HG02970 (cell line): ENCODE data around the gene NHERF2.

ENCODE experiments used
- ATAC-seq: cut with Tn5 transposase; IDR thresholded peaks from one replicate; pipeline ENCODE4 v1.9.1; 2021; ENCODE audit warnings: mild to moderate bottlenecking, moderate library complexity, moderate number of reproducible peaks; ENCODE audit not compliant: unreplicated experiment, low FRiP score

The NHERF2 gene

DNA sequence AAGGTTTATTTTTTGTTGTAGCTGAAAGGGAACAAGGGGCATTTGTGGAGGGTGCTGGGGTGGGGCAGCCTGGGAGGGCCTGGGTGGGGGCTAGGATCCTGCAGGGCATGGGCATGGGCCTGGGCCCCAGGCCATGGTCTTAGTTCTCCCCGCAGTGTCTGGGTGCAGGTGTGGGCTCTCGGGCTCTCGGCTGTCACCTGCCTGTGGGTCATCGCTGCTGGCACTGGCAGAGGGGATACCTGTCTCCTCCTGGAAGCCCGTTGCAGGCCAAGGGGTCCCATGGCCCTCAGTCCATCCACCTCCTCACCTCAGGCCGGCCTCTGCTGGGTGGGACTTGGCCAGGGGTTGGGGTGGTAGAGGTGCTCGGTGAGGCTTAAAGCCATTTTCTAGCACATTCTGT, 51.4 kb downstream of the NHERF2 start:
- ATAC-seq: no peak

- no peak for ATAC-seq
Observed at GRCh38 chr16:2078691-2079090, 52.0 kb downstream of the NHERF2 start.

DNA sequence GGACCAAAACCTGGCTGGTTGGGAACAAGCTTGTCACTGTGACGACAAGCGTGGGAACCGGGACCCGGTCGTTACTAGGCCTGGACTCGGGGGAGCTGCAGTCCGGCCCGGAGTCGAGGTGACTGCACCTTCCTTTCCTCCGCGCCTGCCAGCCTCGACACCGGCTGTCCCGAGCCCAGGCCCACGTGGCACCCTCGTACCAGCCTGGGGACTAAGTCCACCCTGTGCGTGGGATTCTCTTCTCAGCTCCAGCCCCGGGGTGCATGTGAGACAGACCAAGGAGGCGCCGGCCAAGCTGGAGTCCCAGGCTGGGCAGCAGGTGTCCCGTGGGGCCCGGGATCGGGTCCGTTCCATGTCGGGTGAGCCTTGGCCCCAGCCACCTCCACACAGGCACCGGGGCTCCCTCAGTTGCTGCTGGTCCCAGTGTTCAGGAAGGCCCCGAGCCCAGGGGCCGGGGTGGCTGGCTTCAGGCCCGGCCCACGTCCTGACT, 52.7 kb downstream of the NHERF2 start:
- ATAC-seq: no peak

- no peak for ATAC-seq
Observed at GRCh38 chr16:2079991-2080390, 53.3 kb downstream of the NHERF2 start.

- no peak for ATAC-seq
Observed at GRCh38 chr16:2081201-2082084, 54.7 kb downstream of the NHERF2 start.

GRCh38 chr16:2082171-2082982, 55.7 kb downstream of the NHERF2 start:
- no peak for ATAC-seq

- no peak for ATAC-seq
Observed at GRCh38 chr16:2082983-2083364, 56.3 kb downstream of the NHERF2 start.

DNA sequence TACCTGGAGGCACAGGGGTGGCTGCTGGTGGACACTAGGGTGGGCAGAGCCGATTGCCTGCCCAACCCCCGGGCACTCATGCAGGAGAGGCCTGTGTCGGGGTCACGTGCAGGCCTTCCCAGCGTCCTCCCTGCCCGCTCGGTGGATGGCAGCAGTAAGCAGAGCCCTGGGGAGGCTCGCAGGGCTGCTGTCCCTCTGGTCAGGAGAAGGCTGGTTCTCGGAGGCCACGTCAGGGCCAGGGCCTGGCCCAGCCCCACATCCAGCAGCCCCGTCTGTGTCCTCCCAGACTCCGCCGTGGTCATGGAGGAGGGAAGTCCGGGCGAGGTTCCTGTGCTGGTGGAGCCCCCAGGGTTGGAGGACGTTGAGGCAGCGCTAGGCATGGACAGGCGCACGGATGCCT, 56.7 kb downstream of the NHERF2 start:
- no peak for ATAC-seq

DNA sequence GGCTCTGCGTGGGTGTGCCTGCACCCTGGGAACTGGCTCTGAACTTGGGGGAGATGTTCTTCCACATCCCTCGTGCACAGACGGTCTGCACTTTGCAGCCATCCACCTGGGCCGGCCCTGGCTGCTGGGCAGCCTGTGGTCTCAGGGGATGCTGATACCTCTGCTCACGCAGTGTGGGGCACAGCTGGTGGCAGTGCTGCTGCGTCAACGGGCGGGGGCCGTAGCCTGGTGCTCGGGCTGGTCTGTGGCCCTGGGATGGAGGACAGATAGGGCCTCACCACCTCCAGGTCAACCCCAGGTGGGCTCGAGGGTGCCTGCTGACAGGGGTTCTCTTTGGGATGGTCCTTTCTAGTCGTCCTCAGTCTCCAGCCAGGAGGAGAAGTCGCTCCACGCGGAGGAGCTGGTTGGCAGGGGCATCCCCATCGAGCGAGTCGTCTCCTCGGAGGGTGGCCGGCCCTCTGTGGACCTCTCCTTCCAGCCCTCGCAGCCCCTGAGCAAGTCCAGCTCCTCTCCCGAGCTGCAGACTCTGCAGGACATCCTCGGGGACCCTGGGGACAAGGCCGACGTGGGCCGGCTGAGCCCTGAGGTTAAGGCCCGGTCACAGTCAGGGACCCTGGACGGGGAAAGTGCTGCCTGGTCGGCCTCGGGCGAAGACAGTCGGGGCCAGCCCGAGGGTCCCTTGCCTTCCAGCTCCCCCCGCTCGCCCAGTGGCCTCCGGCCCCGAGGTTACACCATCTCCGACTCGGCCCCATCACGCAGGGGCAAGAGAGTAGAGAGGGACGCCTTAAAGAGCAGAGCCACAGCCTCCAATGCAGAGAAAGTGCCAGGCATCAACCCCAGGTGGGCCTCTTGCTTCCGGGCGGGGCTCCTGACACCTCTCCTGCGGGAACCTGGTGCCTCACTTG, 57.4 kb downstream of the NHERF2 start:
- ATAC-seq: no peak

- ATAC-seq: no peak
Observed at GRCh38 chr16:2084895-2085625, 58.4 kb downstream of the NHERF2 start.

DNA sequence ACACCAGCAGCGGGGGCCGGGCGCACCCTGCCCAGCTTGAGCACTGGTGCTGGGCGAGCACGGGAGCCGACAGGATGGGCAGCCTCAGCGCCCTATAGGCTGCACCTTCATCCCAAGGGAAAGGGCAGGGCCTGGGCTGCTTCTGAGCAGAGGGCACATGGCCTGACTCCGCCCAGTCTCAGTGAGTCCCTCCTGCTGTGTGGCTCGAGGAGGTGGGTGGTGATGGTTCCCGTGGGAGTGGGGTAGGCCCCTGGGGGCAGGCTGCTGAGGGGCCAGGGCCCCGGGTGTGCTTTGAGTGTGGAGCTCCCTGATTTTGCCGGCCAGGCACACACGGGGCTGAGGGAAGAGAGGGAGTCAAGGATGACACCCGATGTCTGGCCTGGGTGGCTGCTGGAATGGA, 59.0 kb downstream of the NHERF2 start:
- ATAC-seq: no peak

GRCh38 chr16:2086106-2086742, 59.5 kb downstream of the NHERF2 start:
- ATAC-seq: no peak

- ATAC-seq: no peak
Observed at GRCh38 chr16:2086812-2087747, 60.4 kb downstream of the NHERF2 start.

DNA sequence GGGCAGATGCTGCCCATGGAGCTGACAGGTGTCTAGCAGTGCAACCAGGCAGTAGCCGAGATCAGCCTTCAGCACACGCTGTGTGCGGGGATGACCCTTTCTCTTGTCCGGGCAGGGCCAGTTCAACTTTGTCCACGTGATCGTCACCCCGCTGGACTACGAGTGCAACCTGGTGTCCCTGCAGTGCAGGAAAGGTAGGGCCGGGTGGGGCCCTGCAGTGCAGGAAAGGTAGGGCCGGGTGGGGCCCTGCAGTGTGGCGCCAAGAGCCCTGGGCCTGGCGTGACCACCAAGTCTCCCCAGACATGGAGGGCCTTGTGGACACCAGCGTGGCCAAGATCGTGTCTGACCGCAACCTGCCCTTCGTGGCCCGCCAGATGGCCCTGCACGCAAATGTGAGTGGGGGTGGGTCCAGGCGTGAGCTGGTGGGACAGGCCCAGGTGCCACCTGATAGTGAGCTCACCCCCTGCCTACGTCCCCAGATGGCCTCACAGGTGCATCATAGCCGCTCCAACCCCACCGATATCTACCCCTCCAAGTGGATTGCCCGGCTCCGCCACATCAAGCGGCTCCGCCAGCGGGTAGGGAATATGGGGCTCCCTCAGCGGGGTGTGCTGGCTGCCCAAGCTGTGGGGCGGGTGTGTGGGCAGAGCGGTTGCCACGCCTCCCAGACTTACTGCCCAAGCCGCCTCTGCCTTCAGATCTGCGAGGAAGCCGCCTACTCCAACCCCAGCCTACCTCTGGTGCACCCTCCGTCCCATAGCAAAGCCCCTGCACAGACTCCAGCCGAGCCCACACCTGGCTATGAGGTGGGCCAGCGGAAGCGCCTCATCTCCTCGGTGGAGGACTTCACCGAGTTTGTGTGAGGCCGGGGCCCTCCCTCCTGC, 61.3 kb downstream of the NHERF2 start:
- no peak for ATAC-seq
